ENCODE results near the gene TOR1B. TPM values are rescaled to one million over a fixed set of nuclear protein-coding genes. Genes with fewer than 3 reads are reported as not detected.

The TOR1B gene
- total RNA-seq, 4 donors from 2014 or later = 16.1 to 17.3 (median 17.0) TPM

- H3K4me1 ChIP-seq = peaks cover 7 to 12% (median 9%) of the 10 kb centered on the region in 3 donors
- WGBS, 2 donors = 0 to 10% methylated on average over 2 to 7 of the region's 15 CpGs
- H3K9me3 ChIP-seq = no peaks in the 10 kb centered on the region
- peak overlapping the region; percentile 84 to 92 (median 90) for H3K27ac ChIP-seq
- intact Hi-C loops (cut with DNase I) = no loop called here
- H3K27me3 ChIP-seq = no peaks in the 10 kb centered on the region
- H3K4me3 ChIP-seq = peak overlapping the region; percentile 93 to 99 (median 96)
- TF ChIP-seq POLR2A (IDR thresholded peaks at IDR 0.05) = no peak
- TF ChIP-seq, protein P1, sequence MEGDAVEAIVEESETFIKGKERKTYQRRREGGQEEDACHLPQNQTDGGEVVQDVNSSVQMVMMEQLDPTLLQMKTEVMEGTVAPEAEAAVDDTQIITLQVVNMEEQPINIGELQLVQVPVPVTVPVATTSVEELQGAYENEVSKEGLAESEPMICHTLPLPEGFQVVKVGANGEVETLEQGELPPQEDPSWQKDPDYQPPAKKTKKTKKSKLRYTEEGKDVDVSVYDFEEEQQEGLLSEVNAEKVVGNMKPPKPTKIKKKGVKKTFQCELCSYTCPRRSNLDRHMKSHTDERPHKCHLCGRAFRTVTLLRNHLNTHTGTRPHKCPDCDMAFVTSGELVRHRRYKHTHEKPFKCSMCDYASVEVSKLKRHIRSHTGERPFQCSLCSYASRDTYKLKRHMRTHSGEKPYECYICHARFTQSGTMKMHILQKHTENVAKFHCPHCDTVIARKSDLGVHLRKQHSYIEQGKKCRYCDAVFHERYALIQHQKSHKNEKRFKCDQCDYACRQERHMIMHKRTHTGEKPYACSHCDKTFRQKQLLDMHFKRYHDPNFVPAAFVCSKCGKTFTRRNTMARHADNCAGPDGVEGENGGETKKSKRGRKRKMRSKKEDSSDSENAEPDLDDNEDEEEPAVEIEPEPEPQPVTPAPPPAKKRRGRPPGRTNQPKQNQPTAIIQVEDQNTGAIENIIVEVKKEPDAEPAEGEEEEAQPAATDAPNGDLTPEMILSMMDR (IDR thresholded peaks at IDR 0.05) = no peak
- DNase-seq = no peak
- peaks cover 7 to 64% (median 25%) of the 10 kb centered on the region in 3 donors for H3K36me3 ChIP-seq
These were observed 20.6 kb downstream of the TOR1B start for GRCh38 chr9:129823542-129823934.

GRCh38 chr9:129823935-129824601, 21.1 kb downstream of the TOR1B start, which contains the start of gene TOR1A:
TSS of gene TOR1A (minus strand) at chr9:129824136. CDS start at chr9:129824085, 51 bp downstream.
- Histone ChIP-seq H3K27ac (peak within 1 kb of the TSS; percentile 84 to 92 (median 90)), H3K9me3 (no peaks in the 10 kb centered on the region), H3K27me3 (no peaks in the 10 kb centered on the region), H3K36me3 (peaks cover 11 to 64% (median 30%) of the 10 kb centered on the region in 3 donors), H3K4me3 (peak within 1 kb of the TSS; percentile 93 to 99 (median 96)), H3K4me1 (peaks cover 7 to 12% (median 9%) of the 10 kb centered on the region in 3 donors)
- intact Hi-C loops (cut with DNase I) = no loop called here
- WGBS, 2 donors = 1 to 22% methylated on average over 5 to 28 of the region's 47 CpGs
- peak in 3 of 4 donors; percentile 43 to 51 (median 45) for TF ChIP-seq POLR2A (IDR thresholded peaks at IDR 0.05)
- TF ChIP-seq, protein P1 (IDR thresholded peaks at IDR 0.05) = peak in 1 of 6 experiments; percentile 11
- peak; percentile 74 for DNase-seq

DNA sequence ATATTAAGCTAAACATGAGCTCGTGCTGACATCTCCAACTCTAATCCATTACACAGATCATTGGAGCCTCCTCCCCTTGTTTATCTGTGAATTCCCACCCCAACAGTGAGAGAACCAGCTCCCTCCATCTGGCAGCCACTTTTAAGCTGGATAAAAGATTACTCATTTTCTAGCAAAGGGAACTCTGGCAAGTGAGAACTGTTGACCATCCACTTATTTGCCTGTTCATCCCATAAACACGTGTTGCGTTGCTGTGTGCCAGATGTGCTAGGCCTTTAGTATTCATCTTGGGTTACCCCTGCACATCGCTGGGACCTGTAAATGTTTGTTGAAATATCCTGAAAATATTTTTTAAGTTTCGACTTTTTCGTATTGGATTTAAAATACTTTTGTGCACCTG, 23.4 kb downstream of the TOR1B start:
- intact Hi-C loops (cut with DNase I) = no loop called here
- DNase-seq = no peak
- TF ChIP-seq, protein P1 (IDR thresholded peaks at IDR 0.05) = no peak
- no peak for TF ChIP-seq POLR2A (IDR thresholded peaks at IDR 0.05)
- Histone ChIP-seq H3K4me1 (peaks cover 7 to 12% (median 9%) of the 10 kb centered on the region in 3 donors), H3K36me3 (peaks cover 14 to 64% (median 42%) of the 10 kb centered on the region in 3 donors), H3K27me3 (no peaks in the 10 kb centered on the region), H3K27ac (no peak overlapping the region), H3K4me3 (no peak overlapping the region), H3K9me3 (no peaks in the 10 kb centered on the region)
- WGBS, 2 donors = 69 to 75% methylated on average over 6 of the region's 6 CpGs

- H3K36me3 ChIP-seq = peaks cover 14 to 64% (median 42%) of the 10 kb centered on the region in 3 donors
- no peak overlapping the region for H3K27ac ChIP-seq
- no peak for TF ChIP-seq POLR2A (IDR thresholded peaks at IDR 0.05)
- TF ChIP-seq, protein P1 (IDR thresholded peaks at IDR 0.05) = no peak
- no peaks in the 10 kb centered on the region for H3K9me3 ChIP-seq
- no peaks in the 10 kb centered on the region for H3K27me3 ChIP-seq
- peaks cover 7 to 12% (median 9%) of the 10 kb centered on the region in 3 donors for H3K4me1 ChIP-seq
- DNase-seq = no peak
- no peak overlapping the region for H3K4me3 ChIP-seq
- intact Hi-C loops (cut with DNase I) = no loop called here
- 82 to 83% methylated on average over 1 of the region's 1 CpG for WGBS, 2 donors
These were observed 23.8 kb downstream of the TOR1B start for GRCh38 chr9:129826759-129827158.

DNA sequence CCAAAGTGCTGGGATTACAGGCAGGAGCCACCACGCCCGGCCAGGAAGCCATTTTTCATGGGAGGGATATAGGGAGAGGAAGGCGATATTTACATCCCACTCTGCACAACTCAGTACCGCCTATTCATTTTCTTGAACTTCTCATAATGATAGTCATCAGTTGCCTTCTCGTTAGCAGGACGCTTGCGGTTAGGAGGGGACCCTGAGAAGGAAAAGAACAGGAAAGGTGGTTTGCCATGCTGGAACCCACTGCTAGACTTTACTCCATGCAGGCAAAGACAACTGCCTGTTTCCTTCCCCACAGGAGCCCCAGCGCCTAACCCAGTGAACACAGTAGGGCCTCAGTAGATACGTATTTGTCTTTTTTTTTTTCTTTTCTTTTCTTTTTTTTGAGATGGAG, 25.1 kb downstream of the TOR1B start:
- Histone ChIP-seq H3K9me3 (no peaks in the 10 kb centered on the region), H3K4me1 (peaks cover under 1 to 4% (median 1%) of the 10 kb centered on the region in 3 donors), H3K27ac (no peak overlapping the region), H3K27me3 (no peaks in the 10 kb centered on the region), H3K36me3 (peaks cover 7 to 68% (median 41%) of the 10 kb centered on the region in 3 donors), H3K4me3 (no peak overlapping the region)
- DNase-seq = no peak
- intact Hi-C loops (cut with DNase I) = no loop called here
- 86 to 90% methylated on average over 7 to 9 of the region's 9 CpGs for WGBS, 2 donors
- TF ChIP-seq, protein P1 (IDR thresholded peaks at IDR 0.05) = no peak
- TF ChIP-seq POLR2A (IDR thresholded peaks at IDR 0.05) = no peak

Data from esophagus squamous epithelium (tissue), 5 donors.